SK-N-SH (cell line): Measurements from ENCODE around the gene CCSER1.

ENCODE experiments used
- CHD2 ChIP-seq: fragments of 150-350 bp; IDR thresholded peaks from 2 replicates; pipeline ENCODE4 v1.6.1; 2018; ENCODE audit warnings: low read length; ENCODE audit not compliant: partially characterized antibody
- GABPA ChIP-seq: IDR thresholded peaks from 2 replicates; pipeline ENCODE4 v1.4.0; 2012; ENCODE audit warnings: low read depth, mild to moderate bottlenecking
- TF ChIP-seq, protein P1 (sequence below): fragments of 200-600 bp; sonication (generic); IDR thresholded peaks from 2 replicates; pipeline ENCODE4 v1.6.1; 2017; ENCODE audit warnings: antibody characterized with exemption, mild to moderate bottlenecking, moderate library complexity

DNA sequence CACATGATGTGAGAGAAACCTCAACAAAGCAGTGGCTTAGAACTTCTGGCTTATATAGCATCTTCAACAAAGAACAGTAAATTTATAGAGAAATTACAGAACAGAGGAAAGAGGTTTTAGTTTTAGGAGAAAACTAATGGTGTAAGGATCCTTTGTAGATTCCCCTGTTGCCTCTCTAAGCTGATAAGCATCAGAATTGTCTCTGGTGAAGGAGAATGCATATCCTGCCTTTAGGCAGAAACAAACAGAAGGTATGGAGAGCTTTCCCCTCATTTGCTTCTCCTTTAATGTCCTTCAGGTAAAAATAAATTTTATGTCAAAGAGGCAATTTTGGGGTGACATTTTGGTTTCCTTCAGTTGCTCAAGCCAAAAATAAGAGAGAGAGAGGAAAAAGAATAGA lies 625.9 kb downstream of the CCSER1 start:
- TF ChIP-seq, protein P1, sequence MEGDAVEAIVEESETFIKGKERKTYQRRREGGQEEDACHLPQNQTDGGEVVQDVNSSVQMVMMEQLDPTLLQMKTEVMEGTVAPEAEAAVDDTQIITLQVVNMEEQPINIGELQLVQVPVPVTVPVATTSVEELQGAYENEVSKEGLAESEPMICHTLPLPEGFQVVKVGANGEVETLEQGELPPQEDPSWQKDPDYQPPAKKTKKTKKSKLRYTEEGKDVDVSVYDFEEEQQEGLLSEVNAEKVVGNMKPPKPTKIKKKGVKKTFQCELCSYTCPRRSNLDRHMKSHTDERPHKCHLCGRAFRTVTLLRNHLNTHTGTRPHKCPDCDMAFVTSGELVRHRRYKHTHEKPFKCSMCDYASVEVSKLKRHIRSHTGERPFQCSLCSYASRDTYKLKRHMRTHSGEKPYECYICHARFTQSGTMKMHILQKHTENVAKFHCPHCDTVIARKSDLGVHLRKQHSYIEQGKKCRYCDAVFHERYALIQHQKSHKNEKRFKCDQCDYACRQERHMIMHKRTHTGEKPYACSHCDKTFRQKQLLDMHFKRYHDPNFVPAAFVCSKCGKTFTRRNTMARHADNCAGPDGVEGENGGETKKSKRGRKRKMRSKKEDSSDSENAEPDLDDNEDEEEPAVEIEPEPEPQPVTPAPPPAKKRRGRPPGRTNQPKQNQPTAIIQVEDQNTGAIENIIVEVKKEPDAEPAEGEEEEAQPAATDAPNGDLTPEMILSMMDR: no peak
- no peak for TF ChIP-seq CHD2
- TF ChIP-seq GABPA: no peak
